NCI-H526 (cell line): ENCODE measurements around the gene TMEM35A.
A peak's percentile ranks its signal among the peaks of the same experiment; 100 is the strongest.
"Not testable (repeated sequence)": the region's sequence is repeated elsewhere in the genome, so short reads cannot be mapped to it uniquely, and the experiment has no call there.

ENCODE experiments used
- DNase-seq, 2 experiments: peaks; one replicate each; lab custom pipeline; 2025; lab: John Stamatoyannopoulos, UW

The TMEM35A gene, protein sequence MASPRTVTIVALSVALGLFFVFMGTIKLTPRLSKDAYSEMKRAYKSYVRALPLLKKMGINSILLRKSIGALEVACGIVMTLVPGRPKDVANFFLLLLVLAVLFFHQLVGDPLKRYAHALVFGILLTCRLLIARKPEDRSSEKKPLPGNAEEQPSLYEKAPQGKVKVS

GRCh38 chrX:101078716-101079598 is at the start of gene TMEM35A:
TSS of gene TMEM35A (plus strand) at chrX:101078879. CDS start at chrX:101079003, 124 bp downstream.
- no peak for DNase-seq

DNA sequence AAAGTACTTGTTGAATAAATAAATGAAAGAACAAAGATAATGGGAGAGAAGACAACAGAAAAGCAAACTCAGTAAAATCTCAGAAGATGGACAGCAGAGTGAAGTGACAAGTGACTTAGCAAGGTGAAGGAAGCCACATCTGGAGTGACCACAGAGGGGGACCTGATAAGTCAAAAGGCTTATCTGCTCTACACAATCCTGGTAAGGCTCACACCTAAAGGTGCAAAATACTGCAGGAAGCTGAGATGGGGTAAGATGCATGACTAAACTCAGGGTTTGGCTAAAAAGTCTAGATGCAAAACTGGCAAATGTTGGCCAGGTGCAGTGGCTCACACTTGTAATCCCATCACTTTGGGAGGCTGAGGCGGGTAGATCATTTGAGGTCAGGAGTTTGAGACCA is 49.0 kb upstream of the TMEM35A start:
- DNase-seq, result no peak

DNA sequence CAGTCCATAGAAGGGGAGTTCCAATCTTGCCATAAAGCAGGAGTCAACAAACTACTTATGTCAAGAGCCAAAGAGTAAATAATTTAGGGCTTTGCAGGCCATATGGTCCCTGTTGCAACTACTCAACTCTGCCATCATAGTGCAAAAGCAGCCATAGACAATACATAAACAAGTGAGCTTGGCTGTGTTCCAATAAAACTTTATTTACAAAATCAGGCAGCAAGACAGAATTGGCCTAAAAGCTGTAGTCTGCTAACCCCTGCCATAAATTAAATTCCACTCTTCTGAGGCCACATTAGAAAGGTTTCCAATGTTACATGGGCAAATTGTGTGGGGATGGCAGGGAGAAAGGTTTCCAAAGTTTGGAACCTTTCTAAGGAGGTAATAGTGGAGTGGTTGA is 41.4 kb upstream of the TMEM35A start:
- no peak for DNase-seq

GRCh38 chrX:101040197-101040596 is 38.5 kb upstream of the TMEM35A start:
- DNase-seq, result no peak

- DNase-seq, result no peak
These were observed 27.5 kb upstream of the TMEM35A start for GRCh38 chrX:101051153-101051548.

DNA sequence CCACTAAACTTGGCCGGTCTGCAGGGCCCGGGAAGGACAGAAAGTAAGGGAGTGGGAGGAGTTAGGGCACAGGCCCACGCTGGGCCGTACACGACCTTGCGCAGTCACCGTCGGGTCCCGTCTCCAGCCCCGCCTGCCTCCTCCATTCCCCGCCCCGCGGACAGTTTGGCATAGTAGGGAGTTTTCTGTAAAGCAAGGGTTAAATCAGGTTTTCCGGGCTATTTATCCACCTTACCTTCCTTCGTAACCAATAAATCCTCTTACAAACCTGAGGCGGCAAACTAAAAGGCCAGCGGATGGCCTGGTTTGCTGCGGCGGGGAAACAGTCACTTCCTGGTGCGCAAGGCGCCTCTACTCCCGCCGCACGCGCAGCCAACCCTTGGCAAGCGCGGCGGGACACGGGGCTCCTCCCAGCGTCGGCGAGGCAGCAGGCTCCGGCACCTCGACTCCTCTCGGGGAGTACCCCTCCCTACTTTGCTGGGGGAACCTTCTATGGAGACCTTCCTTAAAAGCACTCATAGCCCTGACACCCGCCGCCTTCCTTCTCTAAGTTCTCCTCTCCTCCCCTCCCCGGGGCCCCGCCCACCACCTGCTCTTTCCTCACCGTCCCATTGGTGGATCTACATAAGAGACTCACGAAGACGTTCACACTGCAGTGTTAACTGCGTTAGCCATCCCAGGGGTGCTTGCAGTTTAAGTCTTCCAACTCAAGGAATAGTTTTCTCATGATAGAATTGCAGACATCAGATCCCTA is 27.0 kb upstream of the TMEM35A start, which contains the start of gene TRMT2B:
TSS of gene TRMT2B (minus strand) at position 563 of the 754 bp plus-strand sequence. CDS start 9,822 bp downstream, outside the sequence.
- peak; percentile 63 to 86 for DNase-seq

DNA sequence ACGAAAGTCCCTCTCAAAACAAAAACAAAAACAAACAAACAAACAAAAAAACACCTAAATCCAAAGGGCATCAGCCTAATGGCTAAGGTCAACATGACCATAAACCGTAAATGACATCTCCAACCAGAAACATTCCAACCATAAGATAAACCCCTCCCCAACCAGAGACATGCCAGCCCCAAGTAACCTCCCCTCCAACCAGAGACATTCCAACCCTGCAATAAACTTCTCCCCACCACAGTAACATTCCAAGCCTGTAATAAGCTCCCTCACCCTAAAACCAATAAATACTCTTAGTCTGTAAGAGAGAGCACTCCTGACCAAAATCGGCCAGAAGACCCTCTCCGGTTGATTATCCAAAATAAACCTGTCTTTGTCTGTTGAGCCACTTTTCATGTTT is 22.1 kb upstream of the TMEM35A start:
- not testable (repeated sequence) for DNase-seq

- no peak for DNase-seq
These were observed 21.5 kb upstream of the TMEM35A start for GRCh38 chrX:101057093-101057714.

- DNase-seq, result no peak
These were observed 16.5 kb upstream of the TMEM35A start for GRCh38 chrX:101062176-101062575.

GRCh38 chrX:101071582-101071981 is 7.1 kb upstream of the TMEM35A start:
- no peak for DNase-seq

DNA sequence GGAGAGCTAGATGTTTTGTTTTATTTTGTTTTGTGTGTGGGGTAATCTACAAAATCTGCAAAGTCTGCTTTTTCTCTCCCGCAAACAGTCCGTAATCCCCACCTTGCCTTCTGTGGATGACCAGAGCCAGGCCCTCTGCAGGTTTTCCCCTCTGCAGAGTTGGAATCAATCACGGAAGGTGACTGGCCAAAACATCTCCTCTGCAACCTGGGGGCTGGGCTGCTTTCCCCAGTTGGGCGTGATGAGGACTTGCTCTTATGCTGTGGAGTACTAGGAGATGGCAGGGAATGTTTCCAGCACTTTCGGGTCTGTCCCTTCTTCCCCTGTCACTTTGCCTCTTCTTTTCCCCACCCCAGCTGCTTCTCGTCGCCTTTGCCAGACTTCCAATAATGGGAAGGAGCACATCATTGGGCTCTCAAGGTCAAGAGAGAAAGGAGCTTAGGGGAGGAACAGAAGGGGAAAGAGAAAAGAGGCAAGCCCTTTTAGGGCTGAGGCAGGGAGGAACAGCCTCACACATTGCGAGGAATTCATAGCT is 1.1 kb downstream of the TMEM35A start:
- no peak for DNase-seq

DNA sequence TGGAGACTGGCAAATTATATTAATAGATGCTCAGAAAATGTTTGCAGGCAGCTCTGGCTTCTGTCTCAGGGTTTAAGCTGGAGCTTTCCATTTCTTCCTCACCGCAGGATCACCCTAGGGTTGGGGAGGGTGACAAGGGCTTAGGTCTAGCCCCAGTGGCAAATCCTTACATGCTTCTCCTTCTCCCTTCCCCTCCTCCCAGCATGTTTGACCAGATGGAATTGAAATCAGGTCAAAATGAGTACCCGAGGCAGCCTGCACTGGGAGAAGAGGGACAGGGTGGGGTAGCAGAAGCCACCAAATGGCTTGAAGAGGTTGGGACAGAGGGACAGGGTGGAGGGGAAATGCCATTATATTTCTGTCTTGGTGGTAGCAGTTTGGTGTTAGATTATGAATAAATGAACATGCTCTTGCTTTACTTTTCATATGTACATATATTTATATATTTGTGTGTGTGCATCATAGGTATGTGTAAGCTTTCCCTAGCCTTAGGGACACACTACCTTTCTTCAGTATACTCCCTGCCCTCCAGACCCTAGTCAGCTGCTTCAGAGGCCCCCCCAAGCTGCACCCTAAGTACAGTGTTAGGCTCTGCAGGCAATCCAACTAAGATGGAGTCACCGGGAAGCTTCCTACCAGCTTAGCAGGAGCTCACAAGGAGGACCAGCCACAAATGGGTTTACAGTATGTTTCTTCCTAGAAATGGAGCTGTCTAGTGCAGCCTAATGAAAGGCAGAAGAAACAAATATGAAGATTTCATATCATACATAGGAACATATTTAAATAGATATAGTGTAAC is 1.8 kb downstream of the TMEM35A start:
- no peak for DNase-seq

DNA sequence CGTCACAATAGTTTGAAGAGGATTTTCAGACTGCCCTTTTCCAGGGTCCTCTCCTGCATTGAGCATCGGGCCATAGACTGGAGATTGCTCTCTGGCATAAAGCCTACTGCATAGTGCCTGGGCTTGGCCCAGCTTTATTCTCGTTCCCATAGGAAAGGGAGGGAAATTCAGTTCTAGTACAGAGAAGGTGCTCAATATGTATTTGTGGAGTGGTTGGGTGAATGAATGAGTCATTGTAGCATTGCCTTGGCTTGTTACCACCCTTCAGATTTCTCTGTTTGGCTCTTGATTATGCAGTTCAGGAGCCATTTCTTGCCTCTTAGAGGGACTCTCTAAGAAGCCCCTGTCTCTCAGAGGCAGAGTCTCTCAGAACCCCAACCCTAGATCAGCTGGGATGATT is 2.6 kb downstream of the TMEM35A start:
- no peak for DNase-seq

- no peak for DNase-seq
These were observed 13.1 kb downstream of the TMEM35A start for GRCh38 chrX:101091817-101092216.

GRCh38 chrX:101097546-101098453 is 19.1 kb downstream of the TMEM35A start, which contains the start of gene CENPI:
TSS of gene CENPI (plus strand) at chrX:101098204. CDS start at chrX:101101071, 2,867 bp downstream.
- peak; percentile 88 to 95 for DNase-seq

- no peak for DNase-seq
These were observed 29.6 kb downstream of the TMEM35A start for GRCh38 chrX:101108284-101108683.

GRCh38 chrX:101117701-101118100 is 39.0 kb downstream of the TMEM35A start:
- no peak for DNase-seq

DNA sequence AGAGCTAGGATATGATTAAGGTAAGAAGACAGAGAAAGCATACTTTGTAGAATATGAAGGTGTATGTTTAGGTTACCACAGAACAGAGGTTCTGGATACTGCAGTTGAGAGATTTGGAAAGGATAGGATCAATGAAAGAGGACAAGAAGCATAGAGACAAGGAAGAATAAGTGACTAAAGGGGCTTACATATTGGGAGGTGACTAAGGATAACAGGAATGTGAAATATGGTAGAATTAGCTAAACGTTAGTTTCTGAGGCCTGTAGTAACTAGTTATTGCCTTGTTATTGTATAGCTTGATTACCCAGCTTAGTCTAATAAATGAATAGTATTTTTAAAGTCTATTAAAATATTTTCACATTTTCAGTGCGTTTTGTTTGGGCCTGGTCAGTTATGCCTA is 57.6 kb downstream of the TMEM35A start:
- no peak for DNase-seq
